KBM-7 (cell line): ENCODE results near the gene PSTPIP1.

Experiments
- DNase-seq: peaks from one replicate; pipeline ENCODE4 v3.0.0-alpha.2; 2015
- in situ Hi-C: fragments of 300-500 bp; cut with MboI; formaldehyde crosslinking; loops from 2 replicates; pipeline ENCODE4 v1.14.3; 2020; ENCODE audit warnings: low sequenced_read_pairs, low pct_unique_long_range_greater_than_20kb, mixed read lengths

Gene PSTPIP1

GRCh38 chr15:76996076-76996525 lies 1.2 kb downstream of the PSTPIP1 start:
- DNase-seq = no peak
- in situ Hi-C loops = no loop called here

GRCh38 chr15:76996526-76997401 lies 1.8 kb downstream of the PSTPIP1 start:
- in situ Hi-C loops = no loop called here
- DNase-seq = no peak

- no peak for DNase-seq
- in situ Hi-C loops = no loop called here
Observed at GRCh38 chr15:76998663-76999285, 3.8 kb downstream of the PSTPIP1 start.

GRCh38 chr15:76999996-77000395 lies 5.1 kb downstream of the PSTPIP1 start:
- no peak for DNase-seq
- in situ Hi-C loops = no loop called here

GRCh38 chr15:77001351-77001750 lies 6.4 kb downstream of the PSTPIP1 start:
- in situ Hi-C loops = no loop called here
- DNase-seq = no peak

GRCh38 chr15:77001966-77002365 lies 7.0 kb downstream of the PSTPIP1 start:
- no peak for DNase-seq
- in situ Hi-C loops = no loop called here

- in situ Hi-C loops = no loop called here
- DNase-seq = no peak
Observed at GRCh38 chr15:77002436-77002835, 7.5 kb downstream of the PSTPIP1 start.

- peak; percentile 88 for DNase-seq
- in situ Hi-C loops = no loop called here
Observed at GRCh38 chr15:77002954-77003912, 8.3 kb downstream of the PSTPIP1 start.

GRCh38 chr15:77004189-77004588 lies 9.3 kb downstream of the PSTPIP1 start:
- in situ Hi-C loops = no loop called here

GRCh38 chr15:77009176-77009575 lies 14.2 kb downstream of the PSTPIP1 start:
- DNase-seq = no peak
- in situ Hi-C loops = no loop called here

More at GRCh38 chr15:77004189-77004588, 9.3 kb downstream of the PSTPIP1 start:
- DNase-seq = peak; percentile 87

- DNase-seq = no peak
Observed at GRCh38 chr15:77009646-77010311, 14.9 kb downstream of the PSTPIP1 start.

GRCh38 chr15:77010312-77010686 lies 15.4 kb downstream of the PSTPIP1 start:
- DNase-seq = no peak
- in situ Hi-C loops = no loop called here

More at GRCh38 chr15:77009646-77010311, 14.9 kb downstream of the PSTPIP1 start:
- in situ Hi-C loops = no loop called here

GRCh38 chr15:77010857-77011256 lies 15.9 kb downstream of the PSTPIP1 start:
- in situ Hi-C loops = no loop called here
- no peak for DNase-seq

GRCh38 chr15:77012117-77012712 lies 17.3 kb downstream of the PSTPIP1 start:
- DNase-seq = no peak
- in situ Hi-C loops = no loop called here

- no peak for DNase-seq
- in situ Hi-C loops = no loop called here
Observed at GRCh38 chr15:77012868-77013267, 17.9 kb downstream of the PSTPIP1 start.

- peak; percentile 42 for DNase-seq
- in situ Hi-C loops = no loop called here
Observed at GRCh38 chr15:77013776-77014131, 18.8 kb downstream of the PSTPIP1 start.

GRCh38 chr15:77014132-77015081 lies 19.5 kb downstream of the PSTPIP1 start:
- in situ Hi-C loops = no loop called here

More at GRCh38 chr15:77014132-77015081, 19.5 kb downstream of the PSTPIP1 start:
- peak; percentile 84 for DNase-seq
